Mucosa of stomach (tissue), 1 donor: ENCODE data around the gene TSPYL1.
"Not testable (repeated sequence)": the region's sequence is repeated elsewhere in the genome, so short reads cannot be mapped to it uniquely, and the experiment has no call there.

Experiments
- H3K27me3 ChIP-seq: one replicate; pipeline ENCODE4 v1.7.0; 2013; ENCODE audit warnings: mild to moderate bottlenecking, low read length; ENCODE audit not compliant: control insufficient read depth, insufficient read depth
- H3K36me3 ChIP-seq: one replicate; pipeline ENCODE4 v1.7.0; 2013; ENCODE audit warnings: low read length; ENCODE audit not compliant: control insufficient read depth, insufficient read depth
- H3K4me1 ChIP-seq: one replicate; pipeline ENCODE4 v1.7.0; 2013; ENCODE audit warnings: mild to moderate bottlenecking, low read length; ENCODE audit not compliant: control insufficient read depth, insufficient read depth
- H3K4me3 ChIP-seq: one replicate; pipeline ENCODE4 v1.7.0; 2013; ENCODE audit warnings: low read length
- H3K9ac ChIP-seq: one replicate; pipeline ENCODE4 v1.7.0; 2013; ENCODE audit warnings: mild to moderate bottlenecking, low read length, moderate library complexity
- H3K9me3 ChIP-seq: one replicate; pipeline ENCODE4 v1.7.0; 2013; ENCODE audit warnings: mild to moderate bottlenecking, low read length, moderate library complexity; ENCODE audit not compliant: control insufficient read depth
- donor health status: Pancreatic carcinoma.

The TSPYL1 gene

GRCh38 chr6:116279232-116280160, at the start of gene TSPYL1:
TSS of gene TSPYL1 (minus strand) at chr6:116279930. CDS start at chr6:116279830, 100 bp downstream.
- Histone ChIP-seq H3K27me3 (no peaks in the 10 kb centered on the region), H3K36me3 (no peaks in the 10 kb centered on the region), H3K4me1 (peaks cover 20% of the 10 kb centered on the region)

GRCh38 chr6:116329156-116329555, 49.4 kb upstream of the TSPYL1 start:
- no peaks in the 10 kb centered on the region for H3K27me3 ChIP-seq
- H3K9ac ChIP-seq, result no peak overlapping the region
- no peaks in the 10 kb centered on the region for H3K4me1 ChIP-seq
- no peaks in the 10 kb centered on the region for H3K9me3 ChIP-seq
- H3K36me3 ChIP-seq, result no peaks in the 10 kb centered on the region
- no peak overlapping the region for H3K4me3 ChIP-seq

More at GRCh38 chr6:116279232-116280160, at the start of gene TSPYL1:
- peak within 1 kb of the TSS; percentile 77 for H3K4me3 ChIP-seq
- no peaks in the 10 kb centered on the region for H3K9me3 ChIP-seq
- peak within 1 kb of the TSS; percentile 96 for H3K9ac ChIP-seq

- H3K36me3 ChIP-seq, result no peaks in the 10 kb centered on the region
- H3K4me1 ChIP-seq, result no peaks in the 10 kb centered on the region
- no peak overlapping the region for H3K9ac ChIP-seq
- no peaks in the 10 kb centered on the region for H3K27me3 ChIP-seq
- no peak overlapping the region for H3K4me3 ChIP-seq
- no peaks in the 10 kb centered on the region for H3K9me3 ChIP-seq
Measured at GRCh38 chr6:116328528-116328903, 48.8 kb upstream of the TSPYL1 start.

GRCh38 chr6:116327803-116328527, 48.2 kb upstream of the TSPYL1 start:
- Histone ChIP-seq H3K9me3 (no peaks in the 10 kb centered on the region), H3K27me3 (no peaks in the 10 kb centered on the region), H3K4me1 (no peaks in the 10 kb centered on the region), H3K36me3 (no peaks in the 10 kb centered on the region), H3K4me3 (no peak overlapping the region), H3K9ac (no peak overlapping the region)

GRCh38 chr6:116326996-116327395, 47.3 kb upstream of the TSPYL1 start:
- H3K27me3 ChIP-seq, result no peaks in the 10 kb centered on the region
- H3K4me1 ChIP-seq, result no peaks in the 10 kb centered on the region
- H3K4me3 ChIP-seq, result no peak overlapping the region
- no peaks in the 10 kb centered on the region for H3K9me3 ChIP-seq
- no peaks in the 10 kb centered on the region for H3K36me3 ChIP-seq
- H3K9ac ChIP-seq, result no peak overlapping the region

GRCh38 chr6:116326181-116326671, 46.5 kb upstream of the TSPYL1 start:
- Histone ChIP-seq H3K4me3 (no peak overlapping the region), H3K36me3 (no peaks in the 10 kb centered on the region), H3K4me1 (no peaks in the 10 kb centered on the region), H3K27me3 (no peaks in the 10 kb centered on the region), H3K9ac (no peak overlapping the region), H3K9me3 (no peaks in the 10 kb centered on the region)

- not testable (repeated sequence) for H3K36me3 ChIP-seq, H3K9me3 ChIP-seq, H3K27me3 ChIP-seq, H3K9ac ChIP-seq, H3K4me3 ChIP-seq, H3K4me1 ChIP-seq
Measured at GRCh38 chr6:116325634-116326132, 46.0 kb upstream of the TSPYL1 start.

- no peak overlapping the region for H3K9ac ChIP-seq
- H3K9me3 ChIP-seq, result no peaks in the 10 kb centered on the region
- H3K4me3 ChIP-seq, result no peak overlapping the region
- H3K4me1 ChIP-seq, result no peaks in the 10 kb centered on the region
- no peaks in the 10 kb centered on the region for H3K27me3 ChIP-seq
- no peaks in the 10 kb centered on the region for H3K36me3 ChIP-seq
Measured at GRCh38 chr6:116323863-116324262, 44.1 kb upstream of the TSPYL1 start.

GRCh38 chr6:116321933-116322332, 42.2 kb upstream of the TSPYL1 start:
- not testable (repeated sequence) for H3K36me3 ChIP-seq, H3K27me3 ChIP-seq, H3K4me3 ChIP-seq, H3K9me3 ChIP-seq, H3K9ac ChIP-seq, H3K4me1 ChIP-seq

- Histone ChIP-seq H3K4me1 (no peaks in the 10 kb centered on the region), H3K9me3 (no peaks in the 10 kb centered on the region), H3K4me3 (no peak overlapping the region), H3K36me3 (no peaks in the 10 kb centered on the region), H3K9ac (no peak overlapping the region), H3K27me3 (no peaks in the 10 kb centered on the region)
Measured at GRCh38 chr6:116316772-116317467, 37.2 kb upstream of the TSPYL1 start.

- no peak overlapping the region for H3K9ac ChIP-seq
- no peaks in the 10 kb centered on the region for H3K36me3 ChIP-seq
- H3K27me3 ChIP-seq, result no peaks in the 10 kb centered on the region
- H3K4me3 ChIP-seq, result no peak overlapping the region
- no peaks in the 10 kb centered on the region for H3K9me3 ChIP-seq
- no peaks in the 10 kb centered on the region for H3K4me1 ChIP-seq
Measured at GRCh38 chr6:116314878-116315277, 35.1 kb upstream of the TSPYL1 start.
